ENCODE data around the gene NSUN3. TPM values are rescaled to one million over a fixed set of nuclear protein-coding genes. Genes with fewer than 3 reads are reported as not detected.

NSUN3 gene
- polyA plus RNA-seq, 1 of the 3 experiments (the other 2 are of a cell fraction): 2.9 TPM

DNA sequence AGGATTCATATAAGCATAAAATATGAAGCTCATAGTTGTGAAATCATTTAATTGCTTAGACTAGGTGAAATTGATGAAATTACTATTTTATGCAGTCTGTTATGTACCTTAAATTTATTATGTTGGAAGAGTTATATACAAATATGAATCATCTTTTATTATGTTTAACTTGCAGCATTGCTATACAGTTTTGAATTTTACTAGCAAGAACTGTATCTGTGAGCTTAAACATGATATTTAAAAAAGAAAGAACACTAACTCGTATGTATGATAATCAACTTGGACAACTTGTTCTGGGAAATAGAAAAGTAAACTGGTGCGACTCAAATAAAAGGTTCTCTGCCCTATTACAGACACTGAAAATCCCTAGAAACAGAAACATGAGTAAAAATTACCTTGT, 36.2 kb upstream of the NSUN3 start:
- 91% methylated on average over 2 of the region's 2 CpGs for WGBS (ENCODE audit: low lambda C conversion rate)

More for the DNA sequence above, 36.2 kb upstream of the NSUN3 start:
- H3K79me2 ChIP-seq (ENCODE audit: insufficient read depth): no peaks in the 10 kb centered on the region; the same call in 1 of the 2 replicates
- no peak overlapping the region for H3K27ac ChIP-seq (ENCODE audit: low read depth in 2 of 2, low read length in 1 of 2)
- CTCF ChIA-PET: no interaction called here
- H3F3A ChIP-seq (replicated peaks; ENCODE audit: insufficient read depth): peaks cover 12% of the 10 kb centered on the region
- H3K4me1 ChIP-seq (ENCODE audit: control insufficient read depth in 1 of 2, insufficient read depth in 2 of 2, low read depth in 1 of 2, low read length in 1 of 2): no peaks in the 10 kb centered on the region; a peak in 1 of 4 replicates
- peaks cover 0 to 2% of the 10 kb centered on the region in 2 experiments for H3K36me3 ChIP-seq (replicated peaks in 1 of 2; ENCODE audit: control insufficient read depth in 1 of 2, insufficient read depth in 2 of 2, low read length in 1 of 2)
- no peak for DNase-seq
- H3K27me3 ChIP-seq (ENCODE audit: insufficient read depth): no peaks in the 10 kb centered on the region
- H3K9ac ChIP-seq: no peak overlapping the region
- H2AFZ ChIP-seq (ENCODE audit: low read depth): no peak overlapping the region
- TF ChIP-seq FOSL2 (IDR thresholded peaks at IDR 0.05; ENCODE audit: borderline replicate concordance, low read depth) (no peak), REST (IDR thresholded peaks at IDR 0.05; ENCODE audit: low read depth, low read length) (no peak), CTCF (IDR thresholded peaks at IDR 0.05) (no peak), RAD21 (IDR thresholded peaks at IDR 0.05; ENCODE audit: low read length) (no peak), EP300 (IDR thresholded peaks at IDR 0.05; ENCODE audit: borderline replicate concordance in 1 of 2, low read depth in 1 of 2, low read length in 1 of 2) (no peak), EZH2phosphoT487 (IDR thresholded peaks at IDR 0.05; ENCODE audit: borderline replicate concordance, low read depth) (no peak), SMC3 (IDR thresholded peaks at IDR 0.05; ENCODE audit: low read depth, low read length) (no peak), NFIC (IDR thresholded peaks at IDR 0.05; ENCODE audit: borderline replicate concordance) (no peak), CHD2 (IDR thresholded peaks at IDR 0.05; ENCODE audit: low read length, partially characterized antibody) (no peak), ELF1 (IDR thresholded peaks at IDR 0.05) (no peak), RCOR1 (IDR thresholded peaks at IDR 0.05; ENCODE audit: low read length) (no peak), SIN3A (IDR thresholded peaks at IDR 0.05; ENCODE audit: borderline replicate concordance, low read depth, low read length) (no peak), PBX3 (IDR thresholded peaks at IDR 0.05) (no peak), RFX5 (IDR thresholded peaks at IDR 0.05; ENCODE audit: low read length) (no peak), TAF1 (IDR thresholded peaks at IDR 0.05; ENCODE audit: borderline replicate concordance, low read depth, low read length) (no peak), JUND (IDR thresholded peaks at IDR 0.05) (no peak)
- TF ChIP-seq, protein P1, sequence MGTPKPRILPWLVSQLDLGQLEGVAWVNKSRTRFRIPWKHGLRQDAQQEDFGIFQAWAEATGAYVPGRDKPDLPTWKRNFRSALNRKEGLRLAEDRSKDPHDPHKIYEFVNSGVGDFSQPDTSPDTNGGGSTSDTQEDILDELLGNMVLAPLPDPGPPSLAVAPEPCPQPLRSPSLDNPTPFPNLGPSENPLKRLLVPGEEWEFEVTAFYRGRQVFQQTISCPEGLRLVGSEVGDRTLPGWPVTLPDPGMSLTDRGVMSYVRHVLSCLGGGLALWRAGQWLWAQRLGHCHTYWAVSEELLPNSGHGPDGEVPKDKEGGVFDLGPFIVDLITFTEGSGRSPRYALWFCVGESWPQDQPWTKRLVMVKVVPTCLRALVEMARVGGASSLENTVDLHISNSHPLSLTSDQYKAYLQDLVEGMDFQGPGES (IDR thresholded peaks at IDR 0.05; ENCODE audit: low read depth, low read length): no peak
- TF ChIP-seq, protein P2, sequence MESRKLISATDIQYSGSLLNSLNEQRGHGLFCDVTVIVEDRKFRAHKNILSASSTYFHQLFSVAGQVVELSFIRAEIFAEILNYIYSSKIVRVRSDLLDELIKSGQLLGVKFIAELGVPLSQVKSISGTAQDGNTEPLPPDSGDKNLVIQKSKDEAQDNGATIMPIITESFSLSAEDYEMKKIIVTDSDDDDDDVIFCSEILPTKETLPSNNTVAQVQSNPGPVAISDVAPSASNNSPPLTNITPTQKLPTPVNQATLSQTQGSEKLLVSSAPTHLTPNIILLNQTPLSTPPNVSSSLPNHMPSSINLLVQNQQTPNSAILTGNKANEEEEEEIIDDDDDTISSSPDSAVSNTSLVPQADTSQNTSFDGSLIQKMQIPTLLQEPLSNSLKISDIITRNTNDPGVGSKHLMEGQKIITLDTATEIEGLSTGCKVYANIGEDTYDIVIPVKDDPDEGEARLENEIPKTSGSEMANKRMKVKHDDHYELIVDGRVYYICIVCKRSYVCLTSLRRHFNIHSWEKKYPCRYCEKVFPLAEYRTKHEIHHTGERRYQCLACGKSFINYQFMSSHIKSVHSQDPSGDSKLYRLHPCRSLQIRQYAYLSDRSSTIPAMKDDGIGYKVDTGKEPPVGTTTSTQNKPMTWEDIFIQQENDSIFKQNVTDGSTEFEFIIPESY (IDR thresholded peaks at IDR 0.05; ENCODE audit: borderline replicate concordance, low read depth): no peak
- H4K20me1 ChIP-seq (ENCODE audit: insufficient read depth): no peaks in the 10 kb centered on the region
- H3K9me3 ChIP-seq: no peaks in the 10 kb centered on the region
- no peak overlapping the region for H3K4me3 ChIP-seq (ENCODE audit: low read depth in 2 of 2, low read length in 1 of 2)
- H3K4me2 ChIP-seq: no peak overlapping the region
- no peaks in the 10 kb centered on the region for H3K9me2 ChIP-seq
- POLR2A ChIA-PET: interaction anchor here (1.8 kb wide), 1 partner anchor 37 kb away, joined by 3 read pairs; no protein-coding TSS in a partner anchor
